ENCODE results near the gene OPCML. TPM values are rescaled to one million over a fixed set of nuclear protein-coding genes. Genes with fewer than 3 reads are reported as not detected.

Gene OPCML
- total RNA-seq, 2 experiments from 2014 or later, result not detected

GRCh38 chr11:132576706-132577105 lies 955.6 kb downstream of the OPCML start:
- Mint-ChIP-seq H3K9me3 (ENCODE audit: low read depth) (peaks cover 3% of the 10 kb centered on the region), H3K27ac (no peak overlapping the region), H3K27me3 (no peaks in the 10 kb centered on the region), H3K4me3 (no peak overlapping the region), H3K36me3 (ENCODE audit: low read depth) (no peaks in the 10 kb centered on the region), H3K4me1 (no peaks in the 10 kb centered on the region)
- DNase-seq (no peak), ATAC-seq (no peak)
- intact Hi-C loops (cut with DNase I, micrococcal nuclease), result no loop called here
- CTCF ChIA-PET, result no interaction called here
- POLR2A ChIA-PET, result no interaction called here

GRCh38 chr11:132564091-132564885 lies 968.0 kb downstream of the OPCML start:
- intact Hi-C loops (cut with DNase I, micrococcal nuclease), result no loop called here
- ChIA-PET POLR2A (no interaction called here), CTCF (no interaction called here)
- no peaks in the 10 kb centered on the region for H3K36me3 Mint-ChIP-seq (ENCODE audit: low read depth)
- H3K27ac Mint-ChIP-seq, result no peak overlapping the region
- H3K9me3 Mint-ChIP-seq (ENCODE audit: low read depth), result peaks cover 6% of the 10 kb centered on the region
- no peak overlapping the region for H3K4me3 Mint-ChIP-seq
- peaks cover 3% of the 10 kb centered on the region for H3K27me3 Mint-ChIP-seq
- DNase-seq (no peak), ATAC-seq (no peak)
- H3K4me1 Mint-ChIP-seq, result no peaks in the 10 kb centered on the region

DNA sequence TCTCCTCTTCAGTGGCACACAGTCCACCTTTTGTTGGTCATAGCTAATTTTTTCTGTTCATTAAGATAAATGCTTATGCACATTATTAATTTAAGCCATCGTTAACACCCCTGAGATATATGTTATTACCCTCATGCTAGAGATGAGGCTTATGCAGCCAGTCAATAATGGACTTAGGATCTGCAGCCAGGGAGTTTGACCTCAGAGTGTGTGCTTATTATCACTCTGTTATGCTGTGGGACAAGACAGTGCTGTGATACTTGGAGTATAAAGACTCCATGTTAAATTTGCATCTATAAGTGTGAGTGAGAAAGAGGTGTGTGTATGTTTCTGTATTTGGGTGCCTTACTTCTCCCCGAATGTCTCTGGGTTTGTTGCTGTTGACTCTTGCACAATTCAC lies 969.3 kb downstream of the OPCML start:
- Mint-ChIP-seq H3K9me3 (ENCODE audit: low read depth) (peaks cover 5% of the 10 kb centered on the region), H3K4me1 (no peaks in the 10 kb centered on the region), H3K4me3 (no peak overlapping the region), H3K27ac (no peak overlapping the region), H3K36me3 (ENCODE audit: low read depth) (no peaks in the 10 kb centered on the region), H3K27me3 (peaks cover 3% of the 10 kb centered on the region)
- ATAC-seq, result no peak
- intact Hi-C loops (cut with DNase I, micrococcal nuclease), result no loop called here
- ChIA-PET POLR2A (no interaction called here), CTCF (no interaction called here)
- DNase-seq, result no peak

- Mint-ChIP-seq H3K27me3 (peaks cover 3% of the 10 kb centered on the region), H3K36me3 (ENCODE audit: low read depth) (no peaks in the 10 kb centered on the region), H3K4me1 (no peaks in the 10 kb centered on the region), H3K27ac (no peak overlapping the region), H3K9me3 (ENCODE audit: low read depth) (peaks cover 3% of the 10 kb centered on the region), H3K4me3 (no peak overlapping the region)
- DNase-seq (no peak), ATAC-seq (no peak)
- POLR2A ChIA-PET, result no interaction called here
- CTCF ChIA-PET, result interaction anchor here (0.6 kb wide), 1 partner anchor 16 kb away, joined by 3 read pairs; no protein-coding TSS in a partner anchor
- intact Hi-C loops (cut with DNase I, micrococcal nuclease), result no loop called here
Measured at GRCh38 chr11:132561937-132562336, 970.4 kb downstream of the OPCML start.

DNA sequence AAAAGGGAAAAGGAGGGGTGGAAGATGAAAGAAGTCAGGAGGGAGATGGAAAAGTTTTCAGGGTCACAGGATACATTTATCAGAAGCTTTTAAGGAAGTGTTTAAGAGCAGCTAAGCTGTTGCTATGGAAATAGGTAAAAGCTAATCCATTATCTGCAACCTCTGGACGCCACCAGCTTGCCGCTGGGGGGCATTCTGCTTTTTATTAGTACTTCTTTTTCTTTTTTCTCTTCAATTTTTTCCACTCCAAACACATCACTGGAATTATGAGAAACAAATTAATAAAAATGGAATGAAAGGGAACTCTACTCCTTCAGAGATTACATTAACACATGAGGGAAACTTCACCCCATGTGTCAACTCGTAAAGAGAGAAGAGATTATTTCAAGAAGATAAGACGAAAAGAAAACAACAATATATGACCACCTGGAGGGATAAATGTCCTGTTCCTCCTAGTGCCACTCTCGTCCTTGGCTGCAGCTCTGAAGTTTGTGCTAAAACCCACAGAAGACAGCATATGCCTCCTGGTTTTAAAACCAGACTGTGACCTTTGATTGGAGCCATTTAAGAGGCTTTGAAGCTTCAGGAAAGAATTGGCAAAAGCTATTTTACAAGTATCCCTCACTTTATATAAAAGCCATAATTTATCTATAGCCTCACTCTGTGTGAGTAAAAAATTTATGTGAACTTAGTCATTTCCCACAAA lies 972.8 kb downstream of the OPCML start:
- peaks cover 3% of the 10 kb centered on the region for H3K27me3 Mint-ChIP-seq
- intact Hi-C loops (cut with DNase I, micrococcal nuclease), result no loop called here
- POLR2A ChIA-PET, result no interaction called here
- H3K9me3 Mint-ChIP-seq (ENCODE audit: low read depth), result peaks cover 3% of the 10 kb centered on the region
- no peaks in the 10 kb centered on the region for H3K4me1 Mint-ChIP-seq
- no peaks in the 10 kb centered on the region for H3K36me3 Mint-ChIP-seq (ENCODE audit: low read depth)
- DNase-seq (no peak), ATAC-seq (no peak)
- H3K27ac Mint-ChIP-seq, result no peak overlapping the region
- no peak overlapping the region for H3K4me3 Mint-ChIP-seq
- CTCF ChIA-PET, result no interaction called here

DNA sequence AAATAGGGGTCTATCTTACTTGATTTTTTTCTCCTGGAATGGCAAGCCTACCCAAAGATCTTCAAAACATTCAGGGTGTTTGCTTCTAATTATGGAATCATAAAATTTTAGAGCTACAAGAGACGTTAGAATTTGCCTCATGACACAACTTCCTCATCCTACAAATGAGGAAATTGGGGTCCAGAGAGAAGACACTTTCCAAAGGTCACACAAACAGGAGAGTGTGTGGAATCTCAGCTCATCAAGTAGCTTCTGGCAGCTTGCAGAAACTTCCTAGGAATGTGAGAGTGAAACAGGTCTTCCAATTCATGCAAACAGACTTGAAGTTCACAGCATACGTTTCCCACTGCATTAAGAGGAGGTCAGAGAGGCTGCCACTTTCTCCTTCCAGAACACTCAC lies 976.0 kb downstream of the OPCML start:
- CTCF ChIA-PET, result no interaction called here
- Mint-ChIP-seq H3K9me3 (ENCODE audit: low read depth) (peaks cover 9% of the 10 kb centered on the region), H3K4me1 (no peaks in the 10 kb centered on the region), H3K27ac (no peak overlapping the region), H3K4me3 (no peak overlapping the region), H3K36me3 (ENCODE audit: low read depth) (no peaks in the 10 kb centered on the region), H3K27me3 (peaks cover 3% of the 10 kb centered on the region)
- POLR2A ChIA-PET, result no interaction called here
- intact Hi-C loops (cut with DNase I, micrococcal nuclease), result no loop called here
- ATAC-seq, result no peak
- no peak for DNase-seq

DNA sequence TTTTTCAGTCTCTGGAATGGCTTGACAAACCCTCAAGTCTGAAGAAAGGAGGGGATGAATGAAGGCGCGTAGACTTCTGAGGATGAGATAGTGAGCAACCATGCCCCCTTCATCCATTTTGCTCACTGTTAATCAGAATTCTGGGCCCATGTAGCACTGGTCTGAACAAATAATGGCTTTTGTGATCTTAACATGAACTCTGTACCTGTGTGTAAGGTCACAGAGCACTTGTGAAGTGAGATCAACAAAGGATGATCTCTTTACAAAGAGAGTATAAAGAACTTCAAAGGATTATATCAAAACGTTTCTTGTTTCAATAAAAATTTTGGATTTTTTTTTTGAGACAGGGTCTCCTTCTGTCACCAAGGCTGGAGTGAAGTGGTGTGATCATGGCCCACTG lies 976.7 kb downstream of the OPCML start:
- ATAC-seq (no peak), DNase-seq (no peak)
- Mint-ChIP-seq H3K27me3 (no peaks in the 10 kb centered on the region), H3K36me3 (ENCODE audit: low read depth) (no peaks in the 10 kb centered on the region), H3K4me3 (no peak overlapping the region), H3K27ac (no peak overlapping the region), H3K9me3 (ENCODE audit: low read depth) (peaks cover 9% of the 10 kb centered on the region), H3K4me1 (no peaks in the 10 kb centered on the region)
- POLR2A ChIA-PET, result no interaction called here
- intact Hi-C loops (cut with DNase I, micrococcal nuclease), result no loop called here
- CTCF ChIA-PET, result no interaction called here

GRCh38 chr11:132551016-132551415 lies 981.3 kb downstream of the OPCML start:
- no peaks in the 10 kb centered on the region for H3K27me3 Mint-ChIP-seq
- H3K27ac Mint-ChIP-seq, result no peak overlapping the region
- no peaks in the 10 kb centered on the region for H3K36me3 Mint-ChIP-seq (ENCODE audit: low read depth)
- POLR2A ChIA-PET, result no interaction called here
- peaks cover 6% of the 10 kb centered on the region for H3K9me3 Mint-ChIP-seq (ENCODE audit: low read depth)
- CTCF ChIA-PET, result no interaction called here
- H3K4me3 Mint-ChIP-seq, result no peak overlapping the region
- DNase-seq (no peak), ATAC-seq (no peak)
- intact Hi-C loops (cut with DNase I, micrococcal nuclease), result no loop called here
- no peaks in the 10 kb centered on the region for H3K4me1 Mint-ChIP-seq

DNA sequence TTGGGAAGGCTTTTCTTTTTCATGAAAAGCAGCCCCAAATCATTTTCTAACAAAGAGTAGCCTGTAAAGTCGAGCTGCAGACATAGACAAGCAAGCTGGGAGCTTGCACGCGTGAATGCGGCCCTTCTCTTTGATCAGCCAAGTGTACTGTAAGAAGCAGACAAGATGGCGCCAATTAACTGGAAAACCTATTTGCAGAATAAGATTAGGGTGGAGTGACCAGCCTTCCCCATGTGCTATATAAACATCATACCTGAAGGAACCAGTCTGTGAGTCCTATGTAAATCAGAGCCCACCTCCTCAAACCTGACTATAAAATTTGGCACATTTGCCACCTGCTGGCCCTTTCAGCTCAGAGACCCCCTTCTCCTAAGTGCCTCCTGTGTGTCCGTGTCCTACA lies 982.7 kb downstream of the OPCML start:
- H3K36me3 Mint-ChIP-seq (ENCODE audit: low read depth), result no peaks in the 10 kb centered on the region
- H3K4me3 Mint-ChIP-seq, result no peak overlapping the region
- no peaks in the 10 kb centered on the region for H3K4me1 Mint-ChIP-seq
- intact Hi-C loops (cut with DNase I, micrococcal nuclease), result no loop called here
- ATAC-seq (no peak), DNase-seq (no peak)
- ChIA-PET CTCF (no interaction called here), POLR2A (no interaction called here)
- no peak overlapping the region for H3K27ac Mint-ChIP-seq
- H3K9me3 Mint-ChIP-seq (ENCODE audit: low read depth), result peaks cover 6% of the 10 kb centered on the region
- no peaks in the 10 kb centered on the region for H3K27me3 Mint-ChIP-seq

GRCh38 chr11:132549001-132549400 lies 983.3 kb downstream of the OPCML start:
- H3K4me1 Mint-ChIP-seq, result no peaks in the 10 kb centered on the region
- H3K9me3 Mint-ChIP-seq (ENCODE audit: low read depth), result peaks cover 6% of the 10 kb centered on the region
- CTCF ChIA-PET, result no interaction called here
- ATAC-seq (no peak), DNase-seq (no peak)
- intact Hi-C loops (cut with DNase I, micrococcal nuclease), result no loop called here
- POLR2A ChIA-PET, result no interaction called here
- H3K4me3 Mint-ChIP-seq, result no peak overlapping the region
- H3K36me3 Mint-ChIP-seq (ENCODE audit: low read depth), result no peaks in the 10 kb centered on the region
- H3K27me3 Mint-ChIP-seq, result no peaks in the 10 kb centered on the region
- no peak overlapping the region for H3K27ac Mint-ChIP-seq

GRCh38 chr11:132544007-132544406 lies 988.3 kb downstream of the OPCML start:
- no peaks in the 10 kb centered on the region for H3K4me1 Mint-ChIP-seq
- DNase-seq (no peak), ATAC-seq (no peak)
- no peak overlapping the region for H3K27ac Mint-ChIP-seq
- H3K27me3 Mint-ChIP-seq, result peaks cover 2% of the 10 kb centered on the region
- ChIA-PET CTCF (no interaction called here), POLR2A (no interaction called here)
- no peak overlapping the region for H3K4me3 Mint-ChIP-seq
- H3K36me3 Mint-ChIP-seq (ENCODE audit: low read depth), result no peaks in the 10 kb centered on the region
- intact Hi-C loops (cut with DNase I, micrococcal nuclease), result no loop called here
- H3K9me3 Mint-ChIP-seq (ENCODE audit: low read depth), result peaks cover 2% of the 10 kb centered on the region

- POLR2A ChIA-PET, result no interaction called here
- ATAC-seq (no peak), DNase-seq (no peak)
- CTCF ChIA-PET, result interaction anchor here (1.3 kb wide), 1 partner anchor 17 kb away, joined by 3 read pairs; no protein-coding TSS in a partner anchor
- no peak overlapping the region for H3K27ac Mint-ChIP-seq
- peaks cover 2% of the 10 kb centered on the region for H3K9me3 Mint-ChIP-seq (ENCODE audit: low read depth)
- H3K27me3 Mint-ChIP-seq, result peaks cover 2% of the 10 kb centered on the region
- no peaks in the 10 kb centered on the region for H3K4me1 Mint-ChIP-seq
- no peaks in the 10 kb centered on the region for H3K36me3 Mint-ChIP-seq (ENCODE audit: low read depth)
- intact Hi-C loops (cut with DNase I, micrococcal nuclease), result no loop called here
- H3K4me3 Mint-ChIP-seq, result no peak overlapping the region
Measured at GRCh38 chr11:132541794-132542193, 990.5 kb downstream of the OPCML start.
